D341Med (cell line): ENCODE results near the gene HEPN1.

Source experiments
- DNase-seq: peaks from one replicate; pipeline ENCODE4 v3.0.0; 2012; ENCODE audit warnings: low spot score

HEPN1 gene

DNA sequence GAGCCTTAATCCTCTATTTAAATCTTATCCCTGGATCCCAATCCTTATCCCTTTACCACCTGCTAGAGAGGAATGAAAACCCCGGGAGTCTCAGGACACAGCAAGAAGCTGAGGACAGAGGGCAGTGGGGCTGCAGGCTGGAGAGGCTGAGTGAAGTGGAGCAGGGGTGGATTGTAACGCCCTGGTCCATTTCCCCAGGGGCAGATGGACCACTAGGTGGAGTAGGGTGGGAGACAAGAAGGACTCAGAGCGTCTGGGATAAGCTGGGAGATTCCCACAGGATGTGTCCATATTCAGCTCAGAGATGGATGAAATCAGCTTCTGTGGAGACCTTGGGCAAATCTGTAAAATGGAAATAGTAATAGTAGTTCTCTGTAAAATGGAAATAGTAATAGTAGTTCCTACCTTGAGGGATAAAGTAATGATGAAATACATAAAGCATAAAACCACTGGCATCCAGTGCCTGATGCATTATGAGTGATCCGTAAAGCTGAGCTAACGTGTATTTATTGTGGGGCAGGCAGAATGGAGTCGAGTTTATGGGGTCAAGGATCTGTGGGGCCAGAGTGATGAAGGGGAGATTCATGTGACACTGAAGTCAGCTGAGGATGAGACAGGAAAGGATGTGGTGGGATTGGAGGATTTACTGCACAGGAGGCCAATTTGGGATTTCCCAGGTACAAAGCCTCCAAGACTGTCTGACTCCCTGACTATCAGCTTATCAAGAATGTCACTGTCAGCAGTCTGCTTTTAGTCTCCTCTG lies 19.5 kb upstream of the HEPN1 start:
- peak; percentile 20 for DNase-seq

DNA sequence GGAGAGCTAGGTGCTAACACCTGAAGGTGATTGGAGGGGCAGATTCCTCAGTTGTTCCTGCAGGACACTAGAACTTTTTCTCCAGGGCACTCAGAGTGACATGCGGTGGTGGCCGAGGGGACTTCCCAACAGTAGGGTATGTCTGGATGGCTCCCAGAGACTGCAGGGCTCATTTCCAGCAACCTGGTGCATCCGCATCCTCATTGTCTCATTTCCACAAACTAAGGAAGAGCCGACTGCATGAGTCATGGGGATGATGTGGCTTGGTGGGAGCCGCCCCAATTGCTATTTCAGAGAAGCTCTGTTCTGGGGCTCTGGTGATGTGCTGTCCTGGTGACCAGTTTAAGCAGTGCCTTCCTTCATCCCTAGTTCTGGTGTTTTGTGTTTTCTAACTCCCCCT lies 18.6 kb upstream of the HEPN1 start:
- no peak for DNase-seq

DNA sequence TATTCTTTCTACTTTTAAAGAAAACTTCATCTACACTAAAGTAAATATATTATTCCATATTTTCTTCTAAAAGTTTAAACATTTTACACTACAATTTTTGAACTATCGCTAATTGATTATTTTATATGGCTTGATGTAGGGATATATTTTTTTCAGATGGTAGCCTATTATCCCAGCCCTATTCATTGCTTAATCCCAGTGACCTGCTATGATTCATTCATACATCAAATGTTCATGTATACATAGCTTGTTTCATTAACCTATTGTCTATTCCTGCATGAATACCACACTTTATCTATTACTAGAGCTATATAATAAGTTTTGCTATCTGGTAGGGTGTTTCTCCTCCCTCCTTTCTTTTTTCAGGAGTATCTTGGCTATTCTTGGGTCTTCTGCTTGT lies 16.4 kb upstream of the HEPN1 start:
- DNase-seq: no peak

DNA sequence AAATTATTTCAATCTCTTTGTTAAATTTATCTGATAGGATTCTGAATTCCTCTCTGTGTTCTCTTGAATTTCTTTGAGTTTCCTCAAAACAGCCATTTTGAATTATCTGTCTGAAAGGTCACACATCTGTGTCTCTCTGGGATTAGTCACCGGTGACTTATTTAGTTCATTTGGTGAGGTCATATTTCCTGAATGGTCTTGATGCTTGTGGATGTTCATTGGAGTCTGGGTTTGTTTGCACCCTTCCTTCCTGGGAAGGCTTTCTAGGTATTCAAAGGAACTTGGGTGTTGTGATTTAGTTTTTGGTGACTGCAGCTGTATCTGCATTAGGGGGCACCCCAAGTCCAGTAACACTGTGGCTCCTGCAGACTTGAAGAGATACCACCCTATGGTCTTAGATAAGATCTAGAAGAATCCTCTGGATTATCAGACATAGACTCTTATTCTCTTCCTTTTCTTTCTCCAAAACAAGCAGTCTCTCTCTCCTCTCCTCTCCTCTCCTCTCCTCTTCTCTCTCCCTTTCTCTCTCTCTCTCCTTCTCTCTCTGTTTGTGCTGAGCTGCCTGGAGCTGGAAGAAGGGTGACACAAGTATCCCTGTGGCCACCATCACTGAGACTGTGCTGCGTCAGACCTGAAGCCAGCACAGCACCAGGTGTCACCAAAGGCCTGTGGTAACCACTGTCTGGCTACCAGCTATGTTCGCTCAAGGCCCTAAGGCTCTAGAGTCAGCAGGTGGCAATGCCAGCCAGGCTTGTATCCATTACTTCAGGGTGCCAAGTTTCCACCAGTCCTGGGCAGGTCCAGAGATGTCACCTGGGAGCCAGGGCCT lies 3.3 kb upstream of the HEPN1 start:
- no peak for DNase-seq

DNA sequence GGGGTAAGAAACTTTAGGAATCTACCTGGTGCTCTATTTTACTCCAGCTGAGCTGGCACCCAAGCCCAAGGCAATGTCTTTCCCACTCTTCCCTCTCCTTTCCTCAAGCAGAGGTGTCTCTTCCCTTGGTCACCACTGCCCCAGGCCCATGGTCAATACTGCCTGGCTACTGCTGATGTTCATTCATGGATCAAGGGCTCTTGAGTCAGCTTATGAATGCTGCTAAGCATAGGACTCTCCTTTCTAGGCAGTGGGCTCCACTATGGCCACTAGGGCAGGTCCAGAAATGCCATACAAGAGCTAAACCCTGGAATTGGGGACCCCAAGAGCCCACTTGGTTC lies 2.7 kb upstream of the HEPN1 start:
- no peak for DNase-seq

DNA sequence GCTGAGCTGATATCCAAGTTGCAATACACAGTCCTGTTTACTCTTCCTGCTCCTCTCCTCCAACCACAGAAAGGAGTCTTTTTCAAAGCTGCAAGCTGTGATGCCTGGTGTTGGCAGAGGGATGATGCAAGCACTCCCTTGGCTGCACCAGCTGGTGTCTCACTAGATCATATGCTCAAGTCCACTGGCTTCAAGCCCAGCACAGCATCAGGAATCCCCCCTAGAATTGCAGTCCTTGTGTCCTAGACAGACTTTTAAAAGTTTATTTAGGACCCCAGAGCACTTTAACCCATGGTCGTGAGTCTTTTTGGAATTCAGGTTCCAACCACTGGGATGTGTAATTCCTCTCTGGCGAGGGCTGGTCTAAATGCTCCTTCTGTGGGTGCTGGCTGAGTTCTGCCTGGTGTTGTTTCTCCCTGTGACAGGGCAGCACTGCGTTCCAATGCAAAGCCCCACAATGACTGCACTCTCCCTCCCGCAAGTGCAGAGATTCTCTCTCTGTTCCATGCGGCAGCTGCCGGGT lies 1.9 kb upstream of the HEPN1 start:
- DNase-seq: no peak

DNA sequence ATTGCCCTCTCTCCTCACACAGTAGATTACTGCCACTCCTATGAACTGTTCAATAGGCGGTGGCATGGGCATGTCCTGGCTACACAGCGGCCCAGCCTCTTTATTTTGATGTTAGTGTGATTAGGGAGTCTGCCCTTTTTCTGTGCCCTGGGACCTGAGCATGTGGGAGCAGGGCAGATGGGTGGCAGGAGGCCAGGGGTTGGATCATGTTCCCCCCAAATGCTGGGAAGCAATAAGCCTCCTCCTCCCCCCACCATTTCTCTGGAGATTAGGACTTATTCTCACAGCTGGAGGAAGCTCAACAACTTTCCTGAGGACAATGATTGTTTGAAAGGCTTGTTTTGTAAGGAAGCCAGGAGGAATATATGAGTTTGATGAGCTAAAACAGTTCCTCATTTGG lies 848 bp downstream of the HEPN1 start:
- no peak for DNase-seq

DNA sequence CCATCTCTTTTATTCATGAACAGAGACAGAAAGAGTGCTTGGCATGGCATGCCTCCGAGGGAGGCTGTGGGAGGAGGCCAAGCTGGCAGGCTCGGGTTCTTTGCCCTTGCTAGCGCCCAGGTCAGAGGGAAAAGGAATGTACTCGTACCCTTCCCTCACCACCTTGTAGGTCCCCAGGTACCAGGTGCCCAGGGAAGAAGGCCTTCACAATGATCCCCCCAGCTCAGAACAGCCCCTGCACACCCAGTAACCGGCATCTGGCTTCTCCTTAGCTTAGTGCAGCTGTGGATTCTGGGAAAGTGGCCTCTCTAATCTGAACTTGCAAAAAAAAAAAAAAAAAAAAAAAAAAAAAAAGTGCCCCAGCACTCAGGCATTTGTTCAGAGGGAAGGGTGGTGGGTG lies 1.3 kb downstream of the HEPN1 start:
- DNase-seq: no peak

DNA sequence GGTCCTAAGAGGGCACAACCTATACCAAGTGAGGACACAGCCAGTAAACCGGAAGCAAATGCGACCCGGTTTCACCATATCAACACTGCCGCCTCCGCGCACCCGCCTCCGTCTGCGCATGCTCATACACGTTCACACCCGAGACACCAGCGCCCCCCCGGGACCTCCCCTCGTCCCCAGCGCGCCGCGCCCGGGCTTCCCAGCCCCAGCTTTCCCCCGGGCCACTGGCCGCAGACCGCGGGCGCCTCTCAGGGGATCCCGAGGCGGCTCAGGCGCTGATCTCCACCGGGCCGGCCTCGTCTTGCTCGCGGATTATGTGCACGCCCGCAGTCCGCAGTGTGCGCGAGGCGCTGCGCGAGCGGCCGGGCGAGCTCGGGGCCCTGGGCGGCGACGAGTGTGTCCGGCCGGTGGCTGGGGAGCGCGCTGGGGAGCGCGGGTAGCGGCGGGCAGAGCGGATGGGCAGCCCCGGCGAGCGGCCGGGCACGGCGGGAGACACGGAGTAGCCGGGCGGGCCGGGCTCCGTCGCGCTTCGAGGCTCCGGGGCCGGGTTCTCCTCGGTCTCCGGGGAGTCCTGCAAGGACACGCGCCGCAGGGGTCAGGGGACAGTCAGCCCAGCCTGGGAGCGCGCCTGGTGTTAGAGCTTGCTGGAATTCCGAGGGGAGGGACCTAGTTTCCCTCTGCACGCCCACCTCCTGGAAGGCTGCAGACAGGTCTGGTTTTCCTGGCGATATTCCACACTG lies 2.0 kb downstream of the HEPN1 start:
- no peak for DNase-seq

DNA sequence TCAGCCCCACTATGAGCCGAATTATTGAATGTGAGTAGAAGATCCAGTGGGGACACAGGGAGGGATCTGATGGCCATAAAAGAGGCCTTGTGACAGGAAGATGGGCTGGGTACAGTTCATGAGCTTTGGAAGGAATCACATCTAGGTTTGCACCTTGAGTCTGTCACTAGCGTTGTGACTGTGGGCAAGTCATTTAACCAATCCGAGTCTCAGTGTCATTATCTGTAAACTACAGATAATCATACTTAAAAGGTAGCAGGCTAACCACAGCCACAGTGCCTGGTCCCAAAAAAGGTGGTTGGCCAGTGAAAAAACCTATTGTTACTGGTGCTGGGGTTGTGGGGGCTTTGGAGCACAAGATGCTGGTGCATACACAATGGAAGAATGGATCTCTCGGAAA lies 3.8 kb downstream of the HEPN1 start:
- no peak for DNase-seq

DNA sequence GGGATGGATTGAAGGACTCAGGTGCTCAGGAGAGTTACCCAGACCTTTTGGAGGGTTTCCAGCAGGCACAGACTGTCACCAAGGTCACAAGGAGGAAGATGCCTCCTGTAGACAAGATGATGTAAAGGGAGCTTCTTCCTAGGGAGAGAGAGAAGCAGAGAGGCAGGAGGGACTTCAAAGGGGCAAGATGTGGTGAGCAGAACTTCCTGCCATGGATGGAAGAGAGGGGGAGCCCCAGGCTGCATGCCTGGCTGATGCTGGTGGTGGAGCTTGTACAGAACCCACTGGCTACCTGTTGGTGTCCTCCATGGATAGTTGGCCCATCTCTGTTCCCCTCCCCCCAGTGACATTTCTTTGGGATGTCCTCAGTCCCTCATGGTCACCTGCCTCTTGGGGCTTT lies 4.2 kb downstream of the HEPN1 start:
- no peak for DNase-seq

DNA sequence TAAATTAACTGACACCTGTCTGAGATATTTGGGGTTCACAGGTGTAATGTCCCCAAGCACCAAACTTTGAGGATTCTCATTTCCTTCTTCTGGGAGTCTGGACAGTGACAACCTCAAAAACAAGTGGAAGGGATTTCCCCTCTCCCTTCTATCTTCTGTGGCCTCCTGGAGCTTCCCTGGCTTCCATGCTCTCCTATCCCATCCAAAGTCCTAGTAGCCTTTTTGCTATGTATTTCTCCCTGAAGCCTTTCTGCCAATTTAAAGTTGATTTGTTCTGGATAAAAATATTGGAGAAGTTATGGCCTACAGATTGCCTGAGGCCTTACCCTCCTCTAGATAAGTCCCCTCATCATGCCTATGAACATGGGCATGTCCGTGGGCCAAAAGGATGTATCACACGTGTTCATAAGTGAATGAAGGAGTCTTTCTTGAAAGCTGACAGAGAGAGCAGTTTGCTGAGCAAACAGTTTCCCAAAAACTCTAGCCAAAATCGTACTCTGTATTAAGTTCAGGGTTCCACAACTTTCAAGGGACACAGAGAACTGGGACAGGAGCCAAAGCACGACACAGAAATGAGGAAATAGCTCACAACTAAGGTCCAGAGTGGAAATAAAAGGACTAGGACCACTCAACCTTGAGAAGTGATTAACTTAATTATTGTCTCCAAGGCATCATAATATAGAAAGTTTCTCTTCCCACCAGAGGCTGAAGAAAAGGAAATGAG lies 10.1 kb downstream of the HEPN1 start:
- no peak for DNase-seq

DNA sequence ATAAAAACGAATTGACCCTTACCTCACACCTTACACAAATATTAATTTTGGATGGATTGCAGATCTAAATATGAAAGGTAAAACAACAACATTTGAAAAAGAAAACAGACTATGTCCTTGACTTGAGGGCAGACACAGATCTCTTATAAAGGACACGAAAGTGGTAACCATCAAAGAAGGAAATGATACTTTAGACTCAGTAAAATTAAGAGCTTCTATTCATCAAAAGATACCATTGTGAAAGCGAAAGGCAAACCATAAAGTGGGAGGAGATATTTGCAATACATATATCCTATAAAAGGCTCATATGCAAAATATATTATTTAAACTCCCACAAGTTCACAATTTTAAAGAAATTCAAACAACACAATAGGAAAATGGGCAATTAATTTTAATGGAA lies 11.7 kb downstream of the HEPN1 start:
- DNase-seq: no peak

DNA sequence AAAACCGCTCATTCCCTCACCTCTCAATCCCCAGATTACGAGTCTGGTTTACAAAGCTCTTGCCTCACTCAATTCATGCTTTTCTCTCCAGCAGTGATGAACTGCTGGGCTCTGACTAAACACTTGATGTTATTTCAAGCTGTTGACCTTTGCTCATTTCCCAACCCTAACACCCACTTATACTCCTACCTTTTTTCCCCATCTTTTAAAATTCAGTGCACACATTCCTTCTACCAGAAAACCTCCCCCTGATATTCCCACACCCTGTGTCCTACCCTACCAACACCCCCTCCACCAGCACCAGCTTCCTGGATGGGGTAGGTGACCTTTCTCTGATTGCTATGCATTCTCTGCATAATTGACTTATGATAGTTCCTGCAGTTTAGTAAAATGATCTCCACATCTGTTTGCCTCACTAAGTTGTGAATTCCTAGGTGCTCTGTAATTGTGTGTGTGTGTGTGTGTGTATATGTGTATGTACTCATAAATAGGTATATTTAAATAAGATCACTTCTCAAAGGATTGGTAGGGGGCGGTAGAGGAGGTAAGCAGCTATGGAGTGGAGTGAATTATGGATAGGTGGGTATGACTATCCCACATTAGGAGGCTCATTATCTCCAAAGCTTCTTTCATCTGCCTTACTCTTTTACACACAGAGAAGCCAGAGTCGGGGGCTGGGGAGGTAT lies 16.0 kb downstream of the HEPN1 start:
- no peak for DNase-seq

DNA sequence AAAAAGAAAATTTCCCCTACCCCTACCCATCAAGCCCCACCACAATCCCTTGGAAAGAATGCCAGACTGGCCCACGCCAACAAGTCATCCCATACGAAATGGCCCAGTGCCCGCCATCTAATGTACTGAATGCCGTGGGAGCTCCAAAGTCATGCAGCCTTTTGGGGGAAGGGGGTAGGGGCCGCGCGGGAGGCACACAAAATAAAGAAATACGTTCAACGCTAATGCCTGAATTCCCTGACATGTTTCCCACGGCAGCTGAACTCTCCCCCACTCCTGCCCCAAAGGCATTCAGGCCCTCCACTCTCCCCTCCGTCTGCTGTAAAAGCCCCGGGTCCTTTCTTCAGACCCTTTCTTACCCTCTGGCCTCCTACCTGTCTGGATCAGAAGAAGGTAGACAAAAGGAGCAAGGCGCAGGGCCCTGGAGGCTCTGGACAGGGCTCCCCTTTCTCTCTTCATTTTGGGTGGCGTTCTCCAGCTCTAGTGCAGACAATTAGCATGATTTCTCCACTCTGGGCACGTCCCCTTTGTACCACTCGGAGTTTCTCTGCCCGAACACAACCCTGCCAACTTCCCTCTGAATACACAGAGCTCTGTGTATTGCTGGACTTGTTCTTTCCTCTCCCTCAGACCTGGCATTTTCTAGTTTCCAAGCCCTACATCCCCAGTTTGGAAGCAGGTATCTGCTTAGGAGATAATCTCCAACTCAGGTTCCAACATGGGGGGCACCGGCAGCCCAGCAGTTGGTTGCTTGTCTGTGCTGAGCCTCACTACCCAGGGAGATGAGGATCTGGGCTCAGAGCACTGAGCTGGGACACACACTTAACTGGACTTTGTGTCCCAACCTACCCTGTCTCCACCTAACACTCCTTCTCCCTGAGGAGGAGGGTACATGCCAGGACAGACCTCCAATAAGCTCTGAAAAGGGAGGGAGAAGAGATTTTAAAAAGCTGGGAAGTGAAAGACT lies 16.8 kb downstream of the HEPN1 start, which contains the start of gene HEPACAM:
Gene HEPACAM (minus strand): TSS at position 500 of the 967 bp plus-strand sequence. CDS start 41 bp downstream, at position 459.
- no peak for DNase-seq

DNA sequence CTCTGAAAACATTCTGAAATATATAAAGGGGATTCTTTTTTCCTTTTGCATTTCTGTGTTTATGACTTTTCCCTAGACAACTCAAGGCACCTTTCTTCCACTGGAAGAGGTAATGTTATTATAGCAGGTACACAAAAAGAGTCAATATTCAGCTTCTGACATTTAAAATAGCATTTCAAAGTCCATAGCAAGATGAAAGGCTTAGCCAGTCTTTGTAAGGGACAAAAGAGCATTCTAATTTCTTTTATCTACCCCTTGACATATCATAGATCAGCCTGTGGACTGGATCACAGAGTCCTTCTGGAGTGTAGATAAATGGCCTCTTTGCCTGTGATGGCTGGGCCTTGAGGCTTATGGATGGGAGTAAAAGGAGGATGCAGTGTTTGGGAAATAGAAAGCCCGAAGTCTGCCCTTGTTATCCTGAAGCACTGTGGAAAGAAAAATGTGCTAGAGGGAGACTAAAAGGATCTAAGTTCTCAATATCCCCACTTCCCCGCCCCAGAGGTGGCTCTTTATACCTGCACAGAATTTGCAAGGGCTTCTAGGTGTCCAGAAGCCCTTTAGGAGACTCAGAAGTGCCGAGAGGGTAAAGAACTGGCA lies 18.4 kb downstream of the HEPN1 start:
- no peak for DNase-seq

DNA sequence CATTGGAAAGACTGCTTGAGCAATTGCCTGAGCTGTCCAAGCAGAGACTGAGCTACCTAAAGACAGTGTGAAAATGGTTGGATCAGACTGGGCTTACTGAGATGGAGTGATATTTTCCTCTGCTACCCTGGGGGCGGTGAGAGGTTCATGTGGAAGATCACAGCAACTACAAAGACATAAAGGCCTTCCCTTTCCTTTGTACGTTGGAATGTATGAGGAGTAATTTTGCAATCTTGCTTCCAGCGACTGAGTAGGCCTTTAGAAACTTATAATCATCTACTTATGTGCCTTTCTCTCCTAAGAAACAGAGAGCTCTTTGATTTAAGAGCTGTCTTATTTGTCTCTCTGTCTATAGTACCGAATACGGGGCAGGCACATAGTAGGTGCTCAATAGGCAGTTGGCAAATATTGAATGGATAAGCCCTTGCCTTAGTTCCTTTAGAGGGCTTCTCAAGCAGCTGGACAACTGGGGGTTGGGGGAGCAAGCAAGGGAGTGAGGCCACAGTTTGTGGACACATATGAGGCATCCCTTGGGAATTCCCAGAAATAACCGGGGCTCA lies 19.2 kb downstream of the HEPN1 start:
- no peak for DNase-seq

DNA sequence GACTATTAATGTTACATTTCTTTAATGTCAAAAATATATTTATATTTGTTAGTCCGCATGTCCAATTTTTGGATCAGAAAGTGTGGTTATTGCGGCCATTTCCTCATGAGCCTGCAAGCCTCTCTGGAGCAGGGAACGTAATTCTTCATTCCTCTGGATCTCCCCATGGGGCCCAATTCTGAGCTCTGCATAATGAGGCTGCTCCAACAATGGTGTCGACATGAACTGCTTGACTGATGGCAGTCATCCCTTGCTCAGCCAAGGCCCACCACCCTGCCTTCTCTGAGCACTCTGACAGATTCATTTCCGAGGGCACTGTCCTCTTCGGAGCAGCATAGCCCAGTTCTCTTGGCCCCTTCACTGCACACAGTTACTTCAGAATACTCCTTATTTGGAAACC lies 19.9 kb downstream of the HEPN1 start:
- no peak for DNase-seq

DNA sequence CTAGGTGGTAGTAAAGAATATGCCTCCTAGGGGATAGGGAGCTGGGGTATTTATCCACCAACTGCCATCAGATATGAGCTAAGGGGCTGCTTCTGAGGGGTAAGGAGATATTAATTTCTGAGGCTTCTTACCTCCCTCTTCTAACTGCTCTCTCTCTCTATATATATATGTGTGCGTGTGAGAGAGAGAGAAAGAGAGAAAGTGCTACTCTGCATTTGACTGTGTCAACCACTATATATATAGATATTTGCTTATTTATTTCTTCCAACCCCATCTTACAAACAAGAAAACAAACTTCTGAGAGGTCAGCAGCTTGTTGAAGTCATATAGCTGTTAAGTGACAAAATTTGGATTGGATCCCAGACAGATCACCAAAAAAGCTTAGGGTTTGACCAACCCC lies 22.7 kb downstream of the HEPN1 start:
- no peak for DNase-seq
